ENCODE measurements around the gene CLCN7. TPM values are rescaled to one million over a fixed set of nuclear protein-coding genes. Genes with fewer than 3 reads are reported as not detected.

CLCN7 gene
- total RNA-seq, 1 experiment from 2014 or later, result 110 TPM

DNA sequence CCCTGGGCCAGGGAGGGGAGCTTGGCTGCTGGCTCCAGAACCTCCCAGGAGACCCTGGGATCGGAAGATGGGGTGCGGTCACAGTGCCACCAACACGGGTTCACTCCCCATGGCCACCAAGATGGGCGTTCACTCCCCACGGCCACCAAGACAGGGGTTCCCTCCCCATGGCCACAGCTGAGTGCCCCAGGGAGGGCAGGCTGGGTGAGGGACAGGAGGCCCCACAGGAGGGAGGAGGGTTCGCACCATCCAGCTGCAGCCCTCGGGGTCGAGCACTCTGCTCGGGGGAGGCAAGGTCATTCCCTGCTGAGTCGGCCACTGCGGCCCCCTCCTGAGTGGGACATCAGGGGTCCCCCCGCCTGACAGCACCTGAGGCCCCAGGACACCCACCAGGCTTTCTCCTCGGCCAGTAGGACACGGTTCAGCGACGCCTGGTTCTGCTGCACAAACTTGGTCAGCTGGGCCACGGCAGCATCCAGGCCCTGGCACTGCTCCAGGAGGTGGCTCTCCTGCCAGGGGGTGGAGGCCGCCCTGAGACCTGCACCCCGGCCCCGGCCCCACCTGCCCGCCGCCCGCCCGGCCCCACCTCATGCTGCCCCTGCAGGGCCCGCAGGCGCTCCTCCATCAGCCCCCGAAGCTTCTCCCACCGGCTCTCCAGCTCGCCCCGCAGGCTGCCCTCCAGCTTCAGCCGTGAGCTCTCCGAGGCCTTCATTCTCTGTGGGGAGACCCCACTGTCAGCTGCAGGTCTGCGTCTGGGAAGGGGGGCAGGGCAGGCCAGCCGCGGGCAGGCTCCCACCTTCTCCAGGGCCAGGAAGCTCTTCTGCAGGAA, 36.4 kb downstream of the CLCN7 start:
- Histone ChIP-seq H3K4me1 (replicated peaks; ENCODE audit: insufficient read depth) (no peaks in the 10 kb centered on the region), H3K27ac (no peak overlapping the region), H3K36me3 (ENCODE audit: low read depth) (no peaks in the 10 kb centered on the region), H3K79me2 (ENCODE audit: low read depth) (no peaks in the 10 kb centered on the region), H3K9me3 (ENCODE audit: insufficient read depth, low read depth) (no peaks in the 10 kb centered on the region), H3K9me2 (ENCODE audit: insufficient read depth) (no peaks in the 10 kb centered on the region), H3K4me2 (no peak overlapping the region), H2AFZ (no peak overlapping the region), H4K20me1 (ENCODE audit: insufficient read depth) (no peaks in the 10 kb centered on the region), H3K4me3 (no peak overlapping the region), H3F3A (ENCODE audit: insufficient read depth, low read depth) (no peaks in the 10 kb centered on the region), H3K27me3 (ENCODE audit: insufficient read depth, low read depth) (no peaks in the 10 kb centered on the region)
- CTCF ChIA-PET, result no interaction called here
- TF ChIP-seq, protein P1, sequence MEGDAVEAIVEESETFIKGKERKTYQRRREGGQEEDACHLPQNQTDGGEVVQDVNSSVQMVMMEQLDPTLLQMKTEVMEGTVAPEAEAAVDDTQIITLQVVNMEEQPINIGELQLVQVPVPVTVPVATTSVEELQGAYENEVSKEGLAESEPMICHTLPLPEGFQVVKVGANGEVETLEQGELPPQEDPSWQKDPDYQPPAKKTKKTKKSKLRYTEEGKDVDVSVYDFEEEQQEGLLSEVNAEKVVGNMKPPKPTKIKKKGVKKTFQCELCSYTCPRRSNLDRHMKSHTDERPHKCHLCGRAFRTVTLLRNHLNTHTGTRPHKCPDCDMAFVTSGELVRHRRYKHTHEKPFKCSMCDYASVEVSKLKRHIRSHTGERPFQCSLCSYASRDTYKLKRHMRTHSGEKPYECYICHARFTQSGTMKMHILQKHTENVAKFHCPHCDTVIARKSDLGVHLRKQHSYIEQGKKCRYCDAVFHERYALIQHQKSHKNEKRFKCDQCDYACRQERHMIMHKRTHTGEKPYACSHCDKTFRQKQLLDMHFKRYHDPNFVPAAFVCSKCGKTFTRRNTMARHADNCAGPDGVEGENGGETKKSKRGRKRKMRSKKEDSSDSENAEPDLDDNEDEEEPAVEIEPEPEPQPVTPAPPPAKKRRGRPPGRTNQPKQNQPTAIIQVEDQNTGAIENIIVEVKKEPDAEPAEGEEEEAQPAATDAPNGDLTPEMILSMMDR (conservative IDR thresholded peaks at IDR 0.05), result no peak
- TF ChIP-seq EZH2 (IDR thresholded peaks at IDR 0.05; ENCODE audit: low read depth), result no peak
- POLR2A ChIA-PET (ENCODE audit: unreplicated experiment), result no interaction called here
- BruUV-seq (replicated peaks), result no TSS peak
- DNase-seq, result no peak
- intact Hi-C loops (cut with micrococcal nuclease; ENCODE audit: unreplicated experiment), result no loop called here

GRCh38 chr16:1437606-1438005, 37.2 kb downstream of the CLCN7 start:
- no peaks in the 10 kb centered on the region for H4K20me1 ChIP-seq (ENCODE audit: insufficient read depth)
- no peak overlapping the region for H3K4me2 ChIP-seq
- POLR2A ChIA-PET (ENCODE audit: unreplicated experiment), result no interaction called here

GRCh38 chr16:1436731-1437355, 38.0 kb downstream of the CLCN7 start:
- H3K79me2 ChIP-seq (ENCODE audit: low read depth), result no peaks in the 10 kb centered on the region
- H3F3A ChIP-seq (ENCODE audit: insufficient read depth, low read depth), result no peaks in the 10 kb centered on the region
- BruUV-seq (replicated peaks), result no TSS peak
- H3K9me2 ChIP-seq (ENCODE audit: insufficient read depth), result no peaks in the 10 kb centered on the region
- H3K36me3 ChIP-seq (ENCODE audit: low read depth), result no peaks in the 10 kb centered on the region
- no peaks in the 10 kb centered on the region for H3K4me1 ChIP-seq (replicated peaks; ENCODE audit: insufficient read depth)
- intact Hi-C loops (cut with micrococcal nuclease; ENCODE audit: unreplicated experiment), result no loop called here
- ChIA-PET POLR2A (ENCODE audit: unreplicated experiment) (no interaction called here), CTCF (no interaction called here)
- H2AFZ ChIP-seq, result no peak overlapping the region
- DNase-seq, result no peak
- H4K20me1 ChIP-seq (ENCODE audit: insufficient read depth), result no peaks in the 10 kb centered on the region
- no peak for TF ChIP-seq EZH2 (IDR thresholded peaks at IDR 0.05; ENCODE audit: low read depth)
- TF ChIP-seq, protein P1 (conservative IDR thresholded peaks at IDR 0.05), result no peak
- H3K27me3 ChIP-seq (ENCODE audit: insufficient read depth, low read depth), result 0 out of 2 replicates have a peak, but pooled peaks cover 4% of the 10 kb centered on the region
- no peak overlapping the region for H3K4me2 ChIP-seq
- H3K4me3 ChIP-seq, result no peak overlapping the region
- H3K9me3 ChIP-seq (ENCODE audit: insufficient read depth, low read depth), result no peaks in the 10 kb centered on the region
- no peak overlapping the region for H3K27ac ChIP-seq

More at GRCh38 chr16:1437606-1438005, 37.2 kb downstream of the CLCN7 start:
- CTCF ChIA-PET, result no interaction called here
- no peak for DNase-seq
- Histone ChIP-seq H3K9me3 (ENCODE audit: insufficient read depth, low read depth) (no peaks in the 10 kb centered on the region), H3K9me2 (ENCODE audit: insufficient read depth) (no peaks in the 10 kb centered on the region), H3K4me1 (replicated peaks; ENCODE audit: insufficient read depth) (no peaks in the 10 kb centered on the region), H3K79me2 (ENCODE audit: low read depth) (no peaks in the 10 kb centered on the region), H3K27me3 (ENCODE audit: insufficient read depth, low read depth) (no peaks in the 10 kb centered on the region), H3F3A (ENCODE audit: insufficient read depth, low read depth) (no peaks in the 10 kb centered on the region), H3K36me3 (ENCODE audit: low read depth) (no peaks in the 10 kb centered on the region), H3K27ac (no peak overlapping the region), H3K4me3 (no peak overlapping the region), H2AFZ (no peak overlapping the region)
- intact Hi-C loops (cut with micrococcal nuclease; ENCODE audit: unreplicated experiment), result no loop called here
- TF ChIP-seq, protein P1 (conservative IDR thresholded peaks at IDR 0.05), result no peak
- TF ChIP-seq EZH2 (IDR thresholded peaks at IDR 0.05; ENCODE audit: low read depth), result no peak
- no TSS peak for BruUV-seq (replicated peaks)

Measured in PC-9 (cell line).